Measurements from ENCODE around the gene TRIM39. TPM values are rescaled to one million over a fixed set of nuclear protein-coding genes. Genes with fewer than 3 reads are reported as not detected.

The TRIM39 gene
- total RNA-seq, 1 donor from 2014 or later = 21.6 TPM

- H3K4me3 Mint-ChIP-seq = peak overlapping the region; percentile 96
- TF ChIP-seq CTCF (IDR thresholded peaks at IDR 0.05) = no peak
- H3K27me3 Mint-ChIP-seq = no peaks in the 10 kb centered on the region
- peaks cover 57% of the 10 kb centered on the region for H3K36me3 Mint-ChIP-seq (ENCODE audit: low read depth)
- CTCF ChIA-PET = interaction anchor here (1.3 kb wide), 1 partner anchor 113 kb away, joined by 4 read pairs; no protein-coding TSS in a partner anchor
- intact Hi-C loops (cut with micrococcal nuclease) = loop anchor here (5.0 kb wide), 1 partner anchor 1430 kb away; no protein-coding TSS in a partner anchor
- no peak for ATAC-seq (ENCODE audit: low read depth)
- H3K9me3 Mint-ChIP-seq = no peaks in the 10 kb centered on the region
- H3K4me1 Mint-ChIP-seq = peaks cover 51% of the 10 kb centered on the region
- POLR2A ChIA-PET = interaction anchor here (1.0 to 3.0 kb wide), 11 partner anchors 10 to 677 kb away, joined by 3 to 27 read pairs (median 5); partner anchors contain the start of genes MDC1, PPP1R11, RPP21 and TRIM26
- H3K27ac Mint-ChIP-seq = peak overlapping the region; percentile 96
- DNase-seq = no peak
Measured at GRCh38 chr6:30327232-30327746, 562 bp downstream of the TRIM39 start.

- Mint-ChIP-seq H3K27me3 (no peaks in the 10 kb centered on the region), H3K4me3 (peak overlapping the region; percentile 4), H3K36me3 (ENCODE audit: low read depth) (peaks cover 61% of the 10 kb centered on the region), H3K4me1 (peaks cover 41% of the 10 kb centered on the region), H3K9me3 (no peaks in the 10 kb centered on the region), H3K27ac (peak overlapping the region; percentile 5)
- CTCF ChIA-PET = no interaction called here
- DNase-seq = no peak
- TF ChIP-seq CTCF (IDR thresholded peaks at IDR 0.05) = no peak
- ATAC-seq (ENCODE audit: low read depth) = no peak
- intact Hi-C loops (cut with micrococcal nuclease) = loop anchor here (5.0 kb wide), 1 partner anchor 1431 kb away; no protein-coding TSS in a partner anchor
- POLR2A ChIA-PET = interaction anchor here (1.2 to 2.9 kb wide), 2 partner anchors 16 to 30 kb away, joined by 3 to 14 read pairs; partner anchors contain the start of gene RPP21
Measured at GRCh38 chr6:30328397-30328796, 1.7 kb downstream of the TRIM39 start.

GRCh38 chr6:30329331-30329730 lies 2.6 kb downstream of the TRIM39 start:
- Mint-ChIP-seq H3K4me3 (no peak overlapping the region), H3K36me3 (ENCODE audit: low read depth) (peaks cover 69% of the 10 kb centered on the region), H3K9me3 (no peaks in the 10 kb centered on the region), H3K4me1 (peaks cover 32% of the 10 kb centered on the region), H3K27ac (no peak overlapping the region), H3K27me3 (no peaks in the 10 kb centered on the region)
- no peak for TF ChIP-seq CTCF (IDR thresholded peaks at IDR 0.05)
- DNase-seq (no peak), ATAC-seq (ENCODE audit: low read depth) (no peak)
- ChIA-PET CTCF (no interaction called here), POLR2A (no interaction called here)
- intact Hi-C loops (cut with micrococcal nuclease) = loop anchor here (5.0 kb wide), 1 partner anchor 1432 kb away; no protein-coding TSS in a partner anchor

- Mint-ChIP-seq H3K4me1 (peaks cover 14% of the 10 kb centered on the region), H3K9me3 (no peaks in the 10 kb centered on the region), H3K4me3 (no peak overlapping the region), H3K36me3 (ENCODE audit: low read depth) (peaks cover 78% of the 10 kb centered on the region), H3K27me3 (no peaks in the 10 kb centered on the region), H3K27ac (no peak overlapping the region)
- intact Hi-C loops (cut with micrococcal nuclease) = no loop called here
- CTCF ChIA-PET = no interaction called here
- POLR2A ChIA-PET = no interaction called here
- DNase-seq (no peak), ATAC-seq (ENCODE audit: low read depth) (no peak)
- TF ChIP-seq CTCF (IDR thresholded peaks at IDR 0.05) = no peak
Measured at GRCh38 chr6:30331981-30332380, 5.3 kb downstream of the TRIM39 start.

GRCh38 chr6:30334075-30334783 lies 7.5 kb downstream of the TRIM39 start:
- peaks cover 79% of the 10 kb centered on the region for H3K36me3 Mint-ChIP-seq (ENCODE audit: low read depth)
- CTCF ChIA-PET = no interaction called here
- no peaks in the 10 kb centered on the region for H3K27me3 Mint-ChIP-seq

More at GRCh38 chr6:30334075-30334783, 7.5 kb downstream of the TRIM39 start:
- intact Hi-C loops (cut with micrococcal nuclease) = no loop called here
- TF ChIP-seq CTCF (IDR thresholded peaks at IDR 0.05) = no peak
- H3K4me1 Mint-ChIP-seq = no peaks in the 10 kb centered on the region
- POLR2A ChIA-PET = no interaction called here
- H3K4me3 Mint-ChIP-seq = no peak overlapping the region
- ATAC-seq (ENCODE audit: low read depth) (no peak), DNase-seq (no peak)
- H3K27ac Mint-ChIP-seq = no peak overlapping the region
- H3K9me3 Mint-ChIP-seq = no peaks in the 10 kb centered on the region

Measured in activated B cell treated with CpG ODN at 0.5 μM for 24 hours (primary cell).